Suppressor macrophage (primary cell): ENCODE data around the gene ZNG1F.
A peak's percentile ranks its signal among the peaks of the same experiment; 100 is the strongest.
"Not testable (repeated sequence)": the region's sequence is repeated elsewhere in the genome, so short reads cannot be mapped to it uniquely, and the experiment has no call there.

ENCODE experiments used
- DNase-seq, 4 experiments: peaks; one replicate each; pipeline ENCODE4 v3.0.0-alpha.2; 2020 to 2022
- total RNA-seq, 17 experiments: gene quantifications; one replicate each; lab custom pipeline; 2026; ENCODE audit warnings: mixed read lengths in 6 of 17, inconsistent platforms in 3 of 17; lab: John Stamatoyannopoulos, UW

ZNG1F gene
- 0.75 to 4.6 (median 2.1) reads per million in 17 experiments for total RNA-seq

GRCh38 chr9:41189217-41189616 lies at the start of gene ZNG1F:
ZNG1F (minus strand) TSS chr9:41189317; CDS start chr9:41189258, 59 bp downstream.
- DNase-seq = not testable (repeated sequence)

- peak in 2 of 4 experiments; percentile 16 to 19 for DNase-seq
These were observed 48.1 kb upstream of the ZNG1F start for GRCh38 chr9:41237110-41237749.

GRCh38 chr9:41236486-41237109 lies 47.5 kb upstream of the ZNG1F start:
- DNase-seq = not testable (repeated sequence)

- peak in 2 of 4 experiments; percentile 12 to 25 for DNase-seq
These were observed 46.0 kb upstream of the ZNG1F start for GRCh38 chr9:41234811-41235805.

GRCh38 chr9:41234221-41234620 lies 45.1 kb upstream of the ZNG1F start:
- DNase-seq = not testable (repeated sequence)

GRCh38 chr9:41232326-41232725 lies 43.2 kb upstream of the ZNG1F start:
- DNase-seq = not testable (repeated sequence)

- DNase-seq = peak in 2 of 4 experiments; percentile 8 to 10
These were observed 41.3 kb upstream of the ZNG1F start for GRCh38 chr9:41230418-41230817.

- DNase-seq = peak in 2 of 4 experiments; percentile 6 to 8
These were observed 40.6 kb upstream of the ZNG1F start for GRCh38 chr9:41229408-41230401.

GRCh38 chr9:41219831-41220230 lies 30.7 kb upstream of the ZNG1F start:
- not testable (repeated sequence) for DNase-seq

- not testable (repeated sequence) for DNase-seq
These were observed 678 bp downstream of the ZNG1F start for GRCh38 chr9:41188439-41188838.

- DNase-seq = not testable (repeated sequence)
These were observed 14.1 kb downstream of the ZNG1F start for GRCh38 chr9:41174994-41175393.

- DNase-seq = not testable (repeated sequence)
These were observed 39.0 kb downstream of the ZNG1F start for GRCh38 chr9:41150116-41150515.

- not testable (repeated sequence) for DNase-seq
These were observed 47.2 kb downstream of the ZNG1F start for GRCh38 chr9:41141878-41142277.

GRCh38 chr9:41128581-41128980 lies 60.5 kb downstream of the ZNG1F start, which contains the start of gene FOXD4L6:
FOXD4L6 (minus strand) TSS chr9:41128681; CDS start chr9:41128383, 298 bp downstream.
- DNase-seq = not testable (repeated sequence)

- DNase-seq = not testable (repeated sequence)
These were observed 62.2 kb downstream of the ZNG1F start for GRCh38 chr9:41126746-41127446.

- DNase-seq = not testable (repeated sequence)
These were observed 63.2 kb downstream of the ZNG1F start for GRCh38 chr9:41125936-41126335.

- not testable (repeated sequence) for DNase-seq
These were observed 63.9 kb downstream of the ZNG1F start for GRCh38 chr9:41125109-41125658.

GRCh38 chr9:41124250-41125108 lies 64.6 kb downstream of the ZNG1F start:
- not testable (repeated sequence) for DNase-seq

- not testable (repeated sequence) for DNase-seq
These were observed 65.3 kb downstream of the ZNG1F start for GRCh38 chr9:41123812-41124211.
